ENCODE results near the gene GALNT9.

GRCh38 chr12:132359971-132360370 lies 30.6 kb upstream of the GALNT9 start:
- TF ChIP-seq CTCF (IDR thresholded peaks at IDR 0.05) (no peak), POLR2A (IDR thresholded peaks at IDR 0.05) (no peak)
